DOHH2 (cell line): Measurements from ENCODE around the gene MAP4K5.

Source experiments
- H3F3A ChIP-seq: fragments of 200-600 bp; sonication (generic), shearing (Covaris generic); 2 replicates; pipeline ENCODE4 v1.6.0; 2016; ENCODE audit warnings: antibody characterized with exemption, mild to moderate bottlenecking; ENCODE audit not compliant: control insufficient read depth, insufficient read depth
- H3K27ac ChIP-seq: fragments of 200-600 bp; sonication (generic); 2 replicates; pipeline ENCODE4 v1.5.1; 2014; ENCODE audit warnings: low read depth, mild to moderate bottlenecking, low read length, moderate library complexity
- H3K27me3 ChIP-seq: fragments of 200-600 bp; sonication (generic); 2 replicates; pipeline ENCODE4 v1.6.1; 2014; ENCODE audit warnings: mild to moderate bottlenecking, low read length, mixed read lengths; ENCODE audit not compliant: control insufficient read depth
- H3K36me3 ChIP-seq: fragments of 200-600 bp; sonication (generic); 2 replicates; pipeline ENCODE4 v1.6.1; 2014; ENCODE audit warnings: mild to moderate bottlenecking, low read length, moderate library complexity, mixed read lengths; ENCODE audit not compliant: control insufficient read depth
- H3K4me1 ChIP-seq: fragments of 200-600 bp; sonication (generic); 2 replicates; pipeline ENCODE4 v1.6.1; 2014; ENCODE audit warnings: mild to moderate bottlenecking, low read length, mixed read lengths; ENCODE audit not compliant: control insufficient read depth
- H3K4me2 ChIP-seq: fragments of 200-600 bp; sonication (generic); 2 replicates; pipeline ENCODE4 v1.6.0; 2014; ENCODE audit warnings: mild to moderate bottlenecking, low read length, moderate library complexity
- H3K4me3 ChIP-seq: fragments of 200-600 bp; sonication (generic); 2 replicates; pipeline ENCODE4 v1.5.1; 2014; ENCODE audit warnings: mild to moderate bottlenecking, low read length, mixed read lengths
- H3K79me2 ChIP-seq: fragments of 200-600 bp; sonication (generic); 2 replicates; pipeline ENCODE4 v1.6.1; 2014; ENCODE audit warnings: mild to moderate bottlenecking, low read length, mixed read lengths; ENCODE audit not compliant: control insufficient read depth
- H3K9me2 ChIP-seq: fragments of 200-600 bp; sonication (generic); replicated peaks from 2 replicates; pipeline ENCODE4 v1.6.1; 2014; ENCODE audit warnings: mild to moderate bottlenecking, low read length, mixed read lengths; ENCODE audit not compliant: control insufficient read depth
- H3K9me3 ChIP-seq: fragments of 200-600 bp; sonication (generic); 2 replicates; pipeline ENCODE4 v1.6.1; 2014; ENCODE audit warnings: antibody characterized with exemption, low read length, mixed read lengths; ENCODE audit not compliant: control insufficient read depth, insufficient read depth
- H4K20me1 ChIP-seq: fragments of 200-600 bp; sonication (generic); 2 replicates; pipeline ENCODE4 v1.6.0; 2014; ENCODE audit warnings: low read depth, mild to moderate bottlenecking, antibody characterized with exemption, low read length, moderate library complexity; ENCODE audit not compliant: control insufficient read depth, insufficient read depth
- CTCF ChIP-seq: fragments of 200-600 bp; sonication (generic); IDR thresholded peaks from one replicate; pipeline ENCODE4 v1.5.1; 2014; ENCODE audit warnings: antibody characterized with exemption, mild to moderate bottlenecking, low read depth, low read length; ENCODE audit not compliant: poor library complexity, severe bottlenecking
- EZH2phosphoT487 ChIP-seq: fragments of 200-600 bp; sonication (generic); IDR thresholded peaks from 2 replicates; pipeline ENCODE4 v1.6.1; 2017; ENCODE audit warnings: borderline replicate concordance, mild to moderate bottlenecking, antibody characterized with exemption, low read length, moderate library complexity, mixed read lengths

MAP4K5 gene

DNA sequence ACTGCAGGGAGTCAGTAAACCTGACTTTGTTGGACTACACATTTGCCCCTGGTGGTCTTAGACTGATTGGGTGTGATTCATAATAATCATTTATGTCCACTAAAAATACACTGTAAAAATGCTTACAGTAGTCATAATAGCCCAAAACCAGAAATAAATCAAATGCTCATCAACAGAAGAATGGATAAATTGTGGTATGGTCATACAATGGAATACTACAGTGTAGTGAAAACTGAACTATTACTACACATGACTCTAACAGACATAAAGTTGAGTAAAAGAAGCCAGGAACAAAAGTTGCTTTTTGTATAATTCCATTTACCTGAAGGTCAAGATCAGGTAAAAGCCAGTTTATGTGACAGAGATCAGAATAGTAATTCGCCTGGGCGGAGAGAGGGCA is 78.5 kb downstream of the MAP4K5 start:
- Histone ChIP-seq H3K27ac (no peak overlapping the region), H3K79me2 (no peaks in the 10 kb centered on the region), H3K4me2 (no peak overlapping the region), H3F3A (no peaks in the 10 kb centered on the region), H3K9me2 (no peaks in the 10 kb centered on the region), H4K20me1 (no peaks in the 10 kb centered on the region), H3K4me3 (no peak overlapping the region), H3K9me3 (no peaks in the 10 kb centered on the region), H3K36me3 (peaks cover 51% of the 10 kb centered on the region), H3K4me1 (no peaks in the 10 kb centered on the region), H3K27me3 (no peaks in the 10 kb centered on the region)
- TF ChIP-seq EZH2phosphoT487 (no peak), CTCF (no peak)

GRCh38 chr14:50452979-50453705 is 79.2 kb downstream of the MAP4K5 start:
- Histone ChIP-seq H3K27ac (no peak overlapping the region), H3K9me2 (no peaks in the 10 kb centered on the region), H4K20me1 (no peaks in the 10 kb centered on the region), H3K79me2 (no peaks in the 10 kb centered on the region), H3K36me3 (peaks cover 49% of the 10 kb centered on the region), H3F3A (no peaks in the 10 kb centered on the region), H3K4me1 (no peaks in the 10 kb centered on the region), H3K27me3 (no peaks in the 10 kb centered on the region), H3K9me3 (no peaks in the 10 kb centered on the region), H3K4me3 (no peak overlapping the region), H3K4me2 (no peak overlapping the region)
- TF ChIP-seq CTCF, result no peak
- no peak for TF ChIP-seq EZH2phosphoT487

DNA sequence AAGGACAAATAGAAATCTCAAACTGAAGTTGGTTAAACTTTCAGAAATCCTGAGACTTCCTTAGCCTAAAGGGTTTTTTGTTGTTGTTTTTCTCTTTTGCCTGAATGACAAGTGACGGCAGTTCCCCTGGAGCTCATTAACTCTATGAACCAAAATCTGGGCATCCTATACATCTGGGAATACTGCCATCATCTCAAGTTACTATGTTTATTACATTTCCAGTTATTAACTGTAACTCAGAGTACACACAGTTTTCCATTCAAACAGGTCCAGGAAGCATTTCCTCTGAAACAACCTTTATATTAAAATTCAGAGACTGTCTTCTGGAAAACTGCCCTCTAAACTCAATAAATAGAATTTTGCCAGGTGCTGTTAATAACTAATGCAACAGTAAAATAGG is 80.1 kb downstream of the MAP4K5 start:
- Histone ChIP-seq H3K36me3 (peaks cover 51% of the 10 kb centered on the region), H3K4me3 (no peak overlapping the region), H3K27me3 (no peaks in the 10 kb centered on the region), H3K4me1 (no peaks in the 10 kb centered on the region), H3K9me2 (no peaks in the 10 kb centered on the region), H3K79me2 (no peaks in the 10 kb centered on the region), H3K4me2 (no peak overlapping the region), H3K9me3 (no peaks in the 10 kb centered on the region), H4K20me1 (no peaks in the 10 kb centered on the region), H3K27ac (no peak overlapping the region), H3F3A (no peaks in the 10 kb centered on the region)
- TF ChIP-seq EZH2phosphoT487, result no peak
- TF ChIP-seq CTCF, result no peak
